ENCODE measurements around the gene ZNF540. TPM values are rescaled to one million over a fixed set of nuclear protein-coding genes. Genes with fewer than 3 reads are reported as not detected.
A peak's percentile ranks its signal among the peaks of the same experiment; 100 is the strongest.

Gene ZNF540
- total and polyA plus RNA-seq, 8 donors: 1.9 to 16.5 (median 3.5) TPM

GRCh38 chr19:37594982-37595382, 306 bp downstream of the ZNF540 start:
- 0 to 1% (median 0%) methylated on average over 20 of the region's 20 CpGs for WGBS, 5 donors
- Histone ChIP-seq H3K9me3 (peaks cover 0 to 50% (median 26%) of the 10 kb centered on the region in 4 donors), H3K4me3 (peak overlapping the region; percentile 55 to 79 (median 72)), H3K27ac (peak overlapping the region; percentile 89 to 96 (median 93)), H3K27me3 (no peaks in the 10 kb centered on the region), H3K4me1 (peaks cover 0 to 24% (median 22%) of the 10 kb centered on the region in 4 donors), H3K36me3 (peaks cover 5 to 33% (median 21%) of the 10 kb centered on the region in 4 donors)
- intact Hi-C loops (cut with DNase I; ENCODE audit: low total_unique reads): no loop called here
- no peak for TF ChIP-seq POLR2A (IDR thresholded peaks at IDR 0.05)
- no peak for TF ChIP-seq CTCF (IDR thresholded peaks at IDR 0.05)
- TF ChIP-seq EP300 (IDR thresholded peaks at IDR 0.05): no peak
- TF ChIP-seq POLR2AphosphoS5 (IDR thresholded peaks at IDR 0.05): peak in 1 of 3 donors; percentile 21
- peak; percentile 62 to 90 for DNase-seq

GRCh38 chr19:37635076-37636056, 40.7 kb downstream of the ZNF540 start:
- DNase-seq: no peak
- H3K36me3 ChIP-seq: peaks cover 38 to 59% (median 56%) of the 10 kb centered on the region in 4 donors
- WGBS, 5 donors: 94 to 98% (median 96%) methylated on average over 11 of the region's 11 CpGs

GRCh38 chr19:37654118-37654517, 59.4 kb downstream of the ZNF540 start:
- peak in 1 of 2 donors; percentile 4 for DNase-seq
- TF ChIP-seq EP300 (IDR thresholded peaks at IDR 0.05) (no peak), POLR2AphosphoS5 (IDR thresholded peaks at IDR 0.05) (no peak), POLR2A (IDR thresholded peaks at IDR 0.05) (no peak), CTCF (IDR thresholded peaks at IDR 0.05) (no peak)
- no peaks in the 10 kb centered on the region for H3K27me3 ChIP-seq
- peaks cover 10 to 31% (median 28%) of the 10 kb centered on the region in 4 donors for H3K4me1 ChIP-seq
- 1 to 6% (median 3%) methylated on average over 5 of the region's 5 CpGs for WGBS, 5 donors
- H3K9me3 ChIP-seq: peaks cover 0 to 22% (median 9%) of the 10 kb centered on the region in 4 donors
- peak overlapping the region; percentile 60 to 89 (median 72) for H3K4me3 ChIP-seq
- intact Hi-C loops (cut with DNase I; ENCODE audit: low total_unique reads): no loop called here
- H3K36me3 ChIP-seq: peaks cover 0 to 14% (median 7%) of the 10 kb centered on the region in 4 donors
- H3K27ac ChIP-seq: peak overlapping the region in 4 of 5 donors; percentile 87 to 94 (median 92)

More at GRCh38 chr19:37635076-37636056, 40.7 kb downstream of the ZNF540 start:
- H3K27me3 ChIP-seq: no peaks in the 10 kb centered on the region
- H3K4me1 ChIP-seq: no peaks in the 10 kb centered on the region
- no peak overlapping the region for H3K27ac ChIP-seq
- H3K4me3 ChIP-seq: no peak overlapping the region
- intact Hi-C loops (cut with DNase I; ENCODE audit: low total_unique reads): no loop called here
- H3K9me3 ChIP-seq: peaks cover 58 to 99% (median 90%) of the 10 kb centered on the region in 4 donors
- no peak for TF ChIP-seq POLR2AphosphoS5 (IDR thresholded peaks at IDR 0.05)
- no peak for TF ChIP-seq CTCF (IDR thresholded peaks at IDR 0.05)
- TF ChIP-seq POLR2A (IDR thresholded peaks at IDR 0.05): no peak
- TF ChIP-seq EP300 (IDR thresholded peaks at IDR 0.05): no peak

GRCh38 chr19:37654629-37655300, 60.1 kb downstream of the ZNF540 start:
- WGBS, 5 donors: 0 to 2% (median 1%) methylated on average over 31 to 40 of the region's 40 CpGs

More at GRCh38 chr19:37654629-37655300, 60.1 kb downstream of the ZNF540 start:
- H3K4me3 ChIP-seq: peak overlapping the region; percentile 60 to 89 (median 72)
- H3K36me3 ChIP-seq: peaks cover 0 to 8% (median 2%) of the 10 kb centered on the region in 4 donors
- TF ChIP-seq POLR2A (IDR thresholded peaks at IDR 0.05): no peak
- no peak for TF ChIP-seq POLR2AphosphoS5 (IDR thresholded peaks at IDR 0.05)
- TF ChIP-seq CTCF (IDR thresholded peaks at IDR 0.05): no peak
- no peak for TF ChIP-seq EP300 (IDR thresholded peaks at IDR 0.05)
- H3K9me3 ChIP-seq: peaks cover 0 to 18% (median 6%) of the 10 kb centered on the region in 4 donors
- H3K4me1 ChIP-seq: peaks cover 10 to 31% (median 28%) of the 10 kb centered on the region in 4 donors
- H3K27ac ChIP-seq: peak overlapping the region; percentile 87 to 95 (median 94)
- DNase-seq: peak; percentile 49 to 61
- H3K27me3 ChIP-seq: no peaks in the 10 kb centered on the region
- intact Hi-C loops (cut with DNase I; ENCODE audit: low total_unique reads): no loop called here

Measured in stomach (tissue), 9 donors.